Thoracic aorta (tissue), 2 donors: ENCODE data around the gene GDPD5. TPM values are rescaled to one million over a fixed set of nuclear protein-coding genes. Genes with fewer than 3 reads are reported as not detected.

Source experiments
- ATAC-seq: fragments of 150-250 bp; one replicate; pipeline ENCODE4 v1.8.0; 2017; ENCODE audit warnings: low read depth; ENCODE audit not compliant: insufficient number of reproducible peaks, low FRiP score
- DNase-seq: peaks from one replicate; pipeline ENCODE4 v3.0.0-alpha.2; 2020; ENCODE audit warnings: low spot score
- H3K27ac ChIP-seq, 2 donors: fragments of 200-600 bp; sonication (generic); 1 replicate in 1 of 2; 2 replicates in 1 of 2; pipeline ENCODE4 v1.5.1; 2016; ENCODE audit warnings: mild to moderate bottlenecking in 2 of 2, moderate library complexity in 2 of 2
- H3K27me3 ChIP-seq: fragments of 200-600 bp; sonication (generic); replicated peaks from 2 replicates; pipeline ENCODE4 v1.6.0; 2016; ENCODE audit warnings: mild to moderate bottlenecking; ENCODE audit not compliant: insufficient read depth
- H3K36me3 ChIP-seq: fragments of 200-600 bp; sonication (generic); one replicate; pipeline ENCODE4 v1.5.1; 2016
- H3K4me1 ChIP-seq, 2 donors: fragments of 200-600 bp; sonication (generic); 1 replicate in 1 of 2; 2 replicates in 1 of 2; pipeline versions ENCODE4 v1.5.1 to v1.6.0; 2016; ENCODE audit warnings: low read depth in 2 of 2, mild to moderate bottlenecking in 1 of 2; ENCODE audit not compliant: control insufficient read depth in 1 of 2
- H3K4me3 ChIP-seq: fragments of 200-600 bp; sonication (generic); 2 replicates; pipeline ENCODE4 v1.5.1; 2016; ENCODE audit warnings: mild to moderate bottlenecking
- H3K9me3 ChIP-seq: fragments of 200-600 bp; sonication (generic); 2 replicates; pipeline ENCODE4 v1.5.1; 2016
- total RNA-seq, 2 donors: library from RNA; depleted of rRNA; stranded (reverse); fragments of >200 nt; gene quantifications; one replicate each; pipeline versions ENCODE4 v1.1.0 to v1.2.3, GENCODE V29; 2016
- TF ChIP-seq, protein P1 (sequence below): fragments of 200-600 bp; sonication (generic); IDR thresholded peaks from one replicate; pipeline ENCODE4 v1.5.1; 2019; ENCODE audit warnings: antibody characterized with exemption

Gene GDPD5
- total RNA-seq, 2 donors from 2014 or later, result 30.8 to 34.9 TPM

DNA sequence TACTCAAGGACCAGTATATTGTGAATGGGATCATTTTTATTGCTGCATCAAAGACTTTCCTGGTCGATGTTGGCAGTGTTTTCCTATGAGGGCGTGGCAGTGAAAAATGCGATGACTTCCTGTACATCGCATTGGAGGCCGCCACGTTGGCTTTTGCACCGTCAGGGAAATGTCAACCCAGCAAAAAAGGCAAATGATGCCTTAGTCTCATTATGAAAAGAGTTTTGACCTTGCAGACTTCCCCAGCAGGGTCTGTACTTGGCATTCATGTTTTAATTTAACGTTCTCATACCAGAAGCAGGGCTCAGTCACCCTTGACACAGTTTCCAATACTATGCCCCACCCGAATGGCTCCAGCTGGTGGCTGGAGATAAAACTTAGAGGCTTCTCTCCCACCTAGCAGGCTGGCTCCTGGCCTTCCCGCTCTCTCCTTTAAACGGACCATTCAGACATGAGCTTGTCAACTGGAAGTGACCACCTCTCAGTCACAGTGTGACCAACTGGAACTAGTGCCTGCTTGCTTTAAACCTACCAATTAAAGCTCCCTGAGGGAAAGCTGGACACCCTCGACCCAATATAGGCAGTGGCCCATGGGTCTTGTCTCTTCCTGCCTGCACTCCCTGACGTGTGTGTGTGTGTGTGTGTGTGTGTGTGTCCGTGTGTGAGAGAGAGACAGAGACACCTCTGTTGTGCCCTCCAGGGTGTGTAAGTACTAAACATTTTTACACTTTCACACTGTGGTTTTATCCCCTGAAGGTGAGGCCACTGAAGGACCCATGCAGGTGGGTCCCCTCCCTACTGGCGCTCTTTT, 8.7 kb upstream of the GDPD5 start:
- H3K36me3 ChIP-seq, result no peaks in the 10 kb centered on the region
- no peak for DNase-seq
- no peak overlapping the region for H3K4me3 ChIP-seq
- H3K4me1 ChIP-seq, result no peaks in the 10 kb centered on the region
- H3K27ac ChIP-seq, result no peak overlapping the region
- no peaks in the 10 kb centered on the region for H3K27me3 ChIP-seq
- TF ChIP-seq, protein P1, sequence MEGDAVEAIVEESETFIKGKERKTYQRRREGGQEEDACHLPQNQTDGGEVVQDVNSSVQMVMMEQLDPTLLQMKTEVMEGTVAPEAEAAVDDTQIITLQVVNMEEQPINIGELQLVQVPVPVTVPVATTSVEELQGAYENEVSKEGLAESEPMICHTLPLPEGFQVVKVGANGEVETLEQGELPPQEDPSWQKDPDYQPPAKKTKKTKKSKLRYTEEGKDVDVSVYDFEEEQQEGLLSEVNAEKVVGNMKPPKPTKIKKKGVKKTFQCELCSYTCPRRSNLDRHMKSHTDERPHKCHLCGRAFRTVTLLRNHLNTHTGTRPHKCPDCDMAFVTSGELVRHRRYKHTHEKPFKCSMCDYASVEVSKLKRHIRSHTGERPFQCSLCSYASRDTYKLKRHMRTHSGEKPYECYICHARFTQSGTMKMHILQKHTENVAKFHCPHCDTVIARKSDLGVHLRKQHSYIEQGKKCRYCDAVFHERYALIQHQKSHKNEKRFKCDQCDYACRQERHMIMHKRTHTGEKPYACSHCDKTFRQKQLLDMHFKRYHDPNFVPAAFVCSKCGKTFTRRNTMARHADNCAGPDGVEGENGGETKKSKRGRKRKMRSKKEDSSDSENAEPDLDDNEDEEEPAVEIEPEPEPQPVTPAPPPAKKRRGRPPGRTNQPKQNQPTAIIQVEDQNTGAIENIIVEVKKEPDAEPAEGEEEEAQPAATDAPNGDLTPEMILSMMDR, result no peak
- H3K9me3 ChIP-seq, result no peaks in the 10 kb centered on the region
- no peak for ATAC-seq

DNA sequence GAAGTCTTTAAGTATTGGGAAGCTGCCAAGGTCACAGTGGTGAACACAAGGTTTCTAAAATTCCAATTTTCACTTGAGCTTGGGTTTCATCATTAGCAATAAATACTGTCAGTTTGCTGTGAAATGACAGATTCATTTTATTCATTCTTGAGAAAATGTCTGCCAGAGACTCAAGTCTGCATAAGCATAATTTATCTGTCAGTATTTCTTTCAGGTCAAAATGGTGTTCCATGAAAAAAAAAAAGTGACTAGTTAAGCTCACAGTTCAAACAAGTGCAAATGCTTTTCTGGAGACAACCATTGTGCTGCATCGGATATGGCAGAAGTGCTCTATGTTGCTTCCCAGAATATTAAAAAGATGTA, 8.1 kb upstream of the GDPD5 start:
- Histone ChIP-seq H3K4me1 (no peaks in the 10 kb centered on the region), H3K36me3 (no peaks in the 10 kb centered on the region), H3K27me3 (no peaks in the 10 kb centered on the region), H3K27ac (no peak overlapping the region), H3K9me3 (no peaks in the 10 kb centered on the region), H3K4me3 (no peak overlapping the region)
- ATAC-seq, result no peak
- TF ChIP-seq, protein P1, result no peak
- DNase-seq, result no peak

DNA sequence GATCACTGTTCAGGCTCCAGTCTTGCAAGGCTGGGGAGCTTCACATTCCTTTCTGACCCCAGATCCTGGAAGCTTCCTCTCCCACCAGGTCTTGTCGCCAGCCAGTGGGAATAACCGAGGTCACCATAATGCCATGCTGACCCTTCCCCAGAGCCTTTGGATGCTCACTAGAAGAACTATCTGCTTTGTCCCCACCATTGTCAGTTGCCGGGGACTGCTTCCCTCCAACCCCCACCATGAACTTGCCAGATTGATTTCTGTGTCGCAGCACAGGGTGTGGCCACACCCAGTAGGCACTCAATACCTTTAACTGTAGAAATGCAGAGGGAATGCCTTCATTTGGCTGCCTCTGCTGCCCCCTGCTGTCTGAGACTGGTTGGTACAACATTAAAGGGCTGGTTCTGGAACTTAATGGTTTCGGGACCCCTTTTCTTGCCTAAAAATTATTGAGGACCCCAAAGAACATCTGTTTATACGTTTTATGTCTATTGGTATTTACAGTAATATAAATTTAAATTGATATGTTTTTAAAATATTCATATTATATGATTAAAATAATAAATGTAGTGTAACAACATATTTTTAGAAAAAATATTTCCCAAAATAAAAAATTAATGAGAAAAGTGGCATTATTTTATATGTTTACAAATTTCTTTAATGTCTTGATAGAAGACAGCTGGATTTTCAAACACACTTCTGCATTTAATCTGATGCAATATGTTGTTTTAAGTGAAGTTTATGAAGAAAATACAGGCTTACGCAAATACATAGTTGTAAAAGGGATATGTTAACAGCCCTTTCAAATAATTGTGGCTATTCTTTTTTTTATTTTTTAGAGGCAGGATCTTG, 6.7 kb upstream of the GDPD5 start:
- no peak overlapping the region for H3K4me3 ChIP-seq
- H3K9me3 ChIP-seq, result no peaks in the 10 kb centered on the region
- DNase-seq (no peak), ATAC-seq (no peak)
- H3K27ac ChIP-seq, result no peak overlapping the region
- H3K4me1 ChIP-seq, result no peaks in the 10 kb centered on the region
- H3K27me3 ChIP-seq, result no peaks in the 10 kb centered on the region
- TF ChIP-seq, protein P1, result peak; percentile 89
- H3K36me3 ChIP-seq, result no peaks in the 10 kb centered on the region

DNA sequence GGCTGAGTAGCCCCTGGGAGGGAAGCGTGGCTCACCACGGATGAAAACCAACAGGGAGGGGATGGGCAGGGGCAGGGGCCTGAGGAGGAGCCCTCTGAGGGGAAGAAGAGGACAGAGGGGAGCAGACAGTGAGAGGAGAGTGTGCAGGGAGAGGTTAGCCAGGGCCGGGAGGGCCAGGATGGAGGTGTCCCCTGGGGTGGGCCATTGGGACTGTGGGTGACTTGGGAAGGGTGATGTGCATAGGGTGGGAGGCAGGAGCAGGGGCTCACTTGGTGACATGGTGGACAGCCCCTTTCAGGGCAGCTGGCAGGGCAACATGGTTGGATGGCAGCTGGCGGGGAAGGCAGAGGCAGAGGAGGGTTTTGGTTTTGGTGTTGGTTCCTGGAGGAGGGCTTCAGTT, 5.6 kb upstream of the GDPD5 start:
- no peaks in the 10 kb centered on the region for H3K9me3 ChIP-seq

DNA sequence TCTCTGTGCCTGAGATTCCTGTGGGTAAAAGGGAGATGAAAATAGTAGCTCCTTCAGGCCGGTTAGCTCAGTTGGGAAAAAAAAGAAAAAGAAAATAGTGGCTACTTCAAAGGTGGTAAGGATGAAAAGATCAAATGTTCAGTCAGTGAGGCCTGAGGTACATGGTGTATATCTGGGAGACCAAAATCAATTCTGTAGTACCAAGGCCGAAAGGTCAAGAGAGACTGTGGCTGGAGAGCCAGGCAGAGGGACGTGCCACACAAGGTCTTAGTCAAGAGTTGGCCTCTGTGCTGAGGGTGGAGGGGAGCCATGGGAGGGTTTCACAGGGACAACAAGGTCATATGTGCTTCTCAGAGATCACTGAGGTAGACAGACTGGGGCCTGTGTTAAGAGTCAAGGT, 4.8 kb upstream of the GDPD5 start:
- no peak for ATAC-seq
- TF ChIP-seq, protein P1, result no peak
- Histone ChIP-seq H3K4me1 (no peaks in the 10 kb centered on the region), H3K9me3 (no peaks in the 10 kb centered on the region), H3K27ac (no peak overlapping the region), H3K27me3 (no peaks in the 10 kb centered on the region), H3K4me3 (no peak overlapping the region), H3K36me3 (no peaks in the 10 kb centered on the region)
- DNase-seq, result no peak

More for the DNA sequence above, 5.6 kb upstream of the GDPD5 start:
- H3K4me3 ChIP-seq, result no peak overlapping the region
- no peaks in the 10 kb centered on the region for H3K4me1 ChIP-seq
- H3K27ac ChIP-seq, result no peak overlapping the region
- no peaks in the 10 kb centered on the region for H3K27me3 ChIP-seq
- DNase-seq (no peak), ATAC-seq (no peak)
- H3K36me3 ChIP-seq, result no peaks in the 10 kb centered on the region
- TF ChIP-seq, protein P1, result no peak
